ENCODE measurements around the gene TADA2B.

Gene TADA2B

GRCh38 chr4:7104366-7105031 lies 61.3 kb downstream of the TADA2B start:
- no peak overlapping the region for H3K4me3 ChIP-seq (ENCODE audit: insufficient read length, low read depth)
- no peaks in the 10 kb centered on the region for H3K36me3 ChIP-seq (ENCODE audit: insufficient read depth, insufficient read length, low read length)
- no peak for DNase-seq (ENCODE audit: low read depth, low spot score)
- no peaks in the 10 kb centered on the region for H3K9me3 ChIP-seq (ENCODE audit: insufficient read depth, low read length)
- TF ChIP-seq SUZ12 (IDR thresholded peaks at IDR 0.05; ENCODE audit: extremely low read depth, insufficient read depth, insufficient read length) (no peak), ZNF274 (IDR thresholded peaks at IDR 0.05; ENCODE audit: low read depth, low read length) (no peak), YY1 (IDR thresholded peaks at IDR 0.05; ENCODE audit: insufficient read depth, insufficient read length) (no peak)
- no peak overlapping the region for H3K9ac ChIP-seq (ENCODE audit: insufficient read length, low read depth)
- H3K4me1 ChIP-seq (ENCODE audit: insufficient read depth, insufficient read length) = peaks cover 25% of the 10 kb centered on the region
- H3K27me3 ChIP-seq (ENCODE audit: insufficient read depth, insufficient read length) = peaks cover 18% of the 10 kb centered on the region

- no peak for TF ChIP-seq SUZ12 (IDR thresholded peaks at IDR 0.05; ENCODE audit: extremely low read depth, insufficient read depth, insufficient read length)
- Histone ChIP-seq H3K36me3 (ENCODE audit: insufficient read depth, insufficient read length, low read length) (no peaks in the 10 kb centered on the region), H3K4me3 (ENCODE audit: insufficient read length, low read depth) (no peak overlapping the region), H3K4me1 (ENCODE audit: insufficient read depth, insufficient read length) (peaks cover 25% of the 10 kb centered on the region), H3K9ac (ENCODE audit: insufficient read length, low read depth) (no peak overlapping the region), H3K9me3 (ENCODE audit: insufficient read depth, low read length) (no peaks in the 10 kb centered on the region), H3K27me3 (ENCODE audit: insufficient read depth, insufficient read length) (peaks cover 18% of the 10 kb centered on the region)
- no peak for DNase-seq (ENCODE audit: low read depth, low spot score)
Observed at GRCh38 chr4:7105276-7105675, 62.1 kb downstream of the TADA2B start.

GRCh38 chr4:7107166-7107905 lies 64.2 kb downstream of the TADA2B start:
- no peak for DNase-seq (ENCODE audit: low read depth, low spot score)
- peaks cover 18% of the 10 kb centered on the region for H3K27me3 ChIP-seq (ENCODE audit: insufficient read depth, insufficient read length)
- no peaks in the 10 kb centered on the region for H3K36me3 ChIP-seq (ENCODE audit: insufficient read depth, insufficient read length, low read length)
- H3K4me3 ChIP-seq (ENCODE audit: insufficient read length, low read depth) = no peak overlapping the region
- peaks cover 24% of the 10 kb centered on the region for H3K4me1 ChIP-seq (ENCODE audit: insufficient read depth, insufficient read length)
- TF ChIP-seq YY1 (IDR thresholded peaks at IDR 0.05; ENCODE audit: insufficient read depth, insufficient read length) (no peak), ZNF274 (IDR thresholded peaks at IDR 0.05; ENCODE audit: low read depth, low read length) (no peak), SUZ12 (IDR thresholded peaks at IDR 0.05; ENCODE audit: extremely low read depth, insufficient read depth, insufficient read length) (no peak)
- H3K9me3 ChIP-seq (ENCODE audit: insufficient read depth, low read length) = no peaks in the 10 kb centered on the region; the same call in 1 of the 2 replicates
- H3K9ac ChIP-seq (ENCODE audit: insufficient read length, low read depth) = no peak overlapping the region

Measured in NT2/D1 (cell line).